ENCODE results near the gene TENM4.
"Not testable (repeated sequence)": the region's sequence is repeated elsewhere in the genome, so short reads cannot be mapped to it uniquely, and the experiment has no call there.

The TENM4 gene

DNA sequence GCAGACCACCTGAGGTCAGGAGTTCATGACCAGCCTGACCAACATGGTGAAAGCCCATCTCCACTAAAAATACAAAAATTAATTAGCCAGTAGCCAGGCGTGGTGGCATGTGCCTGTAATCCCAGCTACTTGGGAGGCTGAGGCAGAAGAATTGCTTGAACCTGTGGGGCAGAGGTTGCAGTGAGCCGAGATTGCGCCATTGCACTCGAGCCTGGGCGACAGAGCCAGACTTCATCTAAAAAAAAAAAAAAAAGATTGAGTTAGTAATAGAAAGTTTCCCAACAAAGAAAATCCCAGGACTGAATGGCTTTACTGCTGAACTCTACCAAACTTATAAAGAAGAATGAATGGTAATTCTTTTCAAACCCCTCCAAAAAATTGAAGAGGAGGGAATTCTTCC, 803.3 kb downstream of the TENM4 start:
- DNase-seq (ENCODE audit: low read depth), result not testable (repeated sequence)

GRCh38 chr11:78635814-78636506, 804.9 kb downstream of the TENM4 start:
- DNase-seq (ENCODE audit: low read depth), result no peak

DNA sequence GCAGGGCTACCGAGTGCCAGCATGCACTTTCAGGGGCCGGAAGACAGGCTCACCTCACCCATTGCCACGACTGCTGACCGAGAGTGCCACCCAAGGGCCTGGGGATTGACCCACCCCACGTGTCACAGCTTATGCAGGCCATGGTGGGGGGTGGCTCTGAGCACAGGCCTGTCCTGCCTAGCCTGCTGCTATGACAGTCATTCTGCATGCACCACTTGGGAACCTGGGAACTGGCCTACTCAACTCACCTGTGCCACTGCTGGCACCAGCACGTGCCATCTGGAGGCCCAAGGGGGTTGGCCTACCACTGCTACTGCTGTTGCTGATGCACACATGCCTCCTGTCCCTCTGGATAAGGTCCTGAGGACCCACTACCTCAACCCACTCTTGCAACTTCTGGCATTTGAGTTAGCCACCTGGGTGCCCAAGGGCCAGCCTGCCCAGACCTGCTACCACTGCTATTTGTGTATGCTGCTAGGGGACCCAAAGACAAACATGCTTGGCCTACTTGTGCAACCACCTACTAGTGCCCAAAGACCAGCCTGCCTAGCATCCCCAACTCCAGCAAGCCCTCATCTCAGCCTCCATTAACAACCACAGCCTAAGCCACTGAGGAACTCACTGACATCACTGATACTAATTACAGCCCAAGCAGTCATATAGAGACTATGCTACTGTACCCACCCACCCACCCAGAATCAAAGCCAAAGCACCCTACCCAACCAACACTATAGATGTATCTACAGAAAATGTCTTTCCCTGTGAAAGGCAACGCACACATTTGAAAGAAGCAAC, 807.1 kb downstream of the TENM4 start:
- DNase-seq (ENCODE audit: low read depth), result no peak

DNA sequence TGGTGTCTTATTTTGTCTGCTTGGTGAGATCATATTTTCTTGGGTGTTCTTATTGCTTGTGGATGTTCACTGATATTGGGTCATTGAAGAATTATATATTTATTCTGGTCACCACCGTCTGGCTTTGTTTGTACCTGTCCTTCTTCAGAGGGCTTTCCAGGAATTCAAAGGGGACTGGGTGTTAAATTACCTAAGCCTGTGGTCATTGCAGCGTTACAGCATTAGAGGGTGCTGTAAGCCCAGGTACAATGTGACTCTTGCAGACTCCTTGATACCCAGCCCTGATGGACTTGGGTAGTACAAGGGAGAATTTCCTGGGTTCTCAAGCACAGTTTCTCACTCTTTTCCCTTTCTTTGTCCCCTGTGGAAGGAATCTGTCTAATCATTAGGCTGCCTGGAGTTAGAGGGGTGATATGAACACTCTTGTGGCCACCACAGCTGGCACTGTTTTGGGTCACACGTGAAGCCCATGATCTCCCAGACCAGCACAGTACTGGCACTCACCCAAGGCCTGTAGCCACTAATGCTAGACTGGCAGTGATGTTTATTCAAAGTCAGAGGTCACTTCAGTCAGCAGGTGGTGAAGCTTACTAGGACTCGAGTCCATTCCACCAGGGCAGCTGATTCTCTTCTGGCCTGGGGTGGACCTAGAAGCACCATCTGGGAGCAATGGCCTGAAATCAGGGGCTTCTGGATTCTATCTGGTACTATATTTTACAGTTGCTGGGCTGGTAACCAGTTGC, 810.1 kb downstream of the TENM4 start:
- no peak for DNase-seq (ENCODE audit: low read depth)

DNA sequence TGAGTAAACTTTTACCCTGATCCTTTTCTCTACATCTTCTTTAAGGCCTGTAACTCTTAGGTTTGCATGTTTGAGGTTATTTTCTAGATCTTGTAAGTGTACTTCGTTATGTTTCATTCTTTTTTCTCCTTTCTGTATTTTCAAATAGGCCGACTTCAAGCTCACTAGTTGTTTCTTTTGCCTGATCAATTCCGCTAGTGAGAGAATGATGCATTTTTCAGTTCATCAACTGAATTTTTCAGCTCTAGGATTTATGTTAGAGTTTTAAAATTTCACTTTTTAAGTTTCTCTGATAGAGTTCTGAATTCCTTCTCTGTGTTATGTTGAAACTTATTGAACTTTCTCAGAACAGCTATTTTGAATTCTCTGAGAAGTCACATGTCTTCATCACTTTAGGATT, 810.7 kb downstream of the TENM4 start:
- DNase-seq (ENCODE audit: low read depth), result no peak

DNA sequence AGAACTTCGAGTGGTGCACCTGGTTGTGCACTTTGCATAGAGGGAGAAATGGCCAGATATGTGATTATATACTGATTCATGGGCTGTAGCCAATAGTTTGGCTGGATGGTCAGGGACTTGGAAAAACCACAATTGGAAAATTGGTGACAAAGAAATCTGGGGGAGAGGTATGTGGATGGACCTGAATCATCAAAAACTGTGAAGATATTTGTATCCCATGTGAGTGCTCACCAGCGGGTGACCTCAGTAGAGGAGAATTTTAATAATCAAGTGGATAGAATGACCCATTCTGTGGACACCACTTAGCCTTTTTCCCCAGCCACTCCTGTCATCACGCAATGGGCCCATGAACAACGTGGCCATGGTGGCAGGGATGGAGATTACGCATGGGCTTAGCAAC, 818.2 kb downstream of the TENM4 start:
- no peak for DNase-seq (ENCODE audit: low read depth)

GRCh38 chr11:78620159-78620558, 820.7 kb downstream of the TENM4 start:
- DNase-seq (ENCODE audit: low read depth), result no peak

GRCh38 chr11:78615724-78616123, 825.1 kb downstream of the TENM4 start:
- DNase-seq (ENCODE audit: low read depth), result no peak

- DNase-seq (ENCODE audit: low read depth), result no peak
Measured at GRCh38 chr11:78613378-78613813, 827.4 kb downstream of the TENM4 start.

DNA sequence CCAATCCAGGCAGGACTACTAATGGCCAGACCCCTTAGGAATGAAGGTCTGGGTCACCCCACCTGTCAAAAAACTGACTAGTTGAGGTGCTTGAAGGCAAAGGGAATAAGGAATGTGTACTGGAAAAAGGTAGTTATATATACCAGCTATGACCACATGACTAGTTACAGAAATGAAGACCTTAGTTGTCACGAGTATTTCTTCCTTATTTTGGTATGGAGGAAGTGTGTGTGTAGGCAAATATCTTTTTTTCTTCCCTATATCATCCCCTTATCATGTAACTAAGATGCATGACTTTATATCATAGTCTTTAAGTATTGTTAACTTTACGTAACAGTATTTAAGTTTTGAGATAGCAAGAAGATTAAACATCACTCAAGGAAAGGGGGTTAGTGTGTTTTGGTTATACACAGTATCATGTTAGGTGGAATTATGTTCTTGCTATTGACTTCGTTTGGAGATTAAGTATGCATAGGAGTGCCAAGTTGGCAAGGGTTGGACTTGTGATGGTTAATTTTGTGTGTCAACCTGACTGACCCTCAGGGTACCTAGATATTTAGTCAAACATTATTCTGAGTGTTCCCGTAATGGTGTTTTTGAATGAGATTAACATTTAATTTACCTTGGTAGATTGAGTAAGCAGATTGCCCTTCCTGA, 828.0 kb downstream of the TENM4 start:
- DNase-seq (ENCODE audit: low read depth), result no peak

DNA sequence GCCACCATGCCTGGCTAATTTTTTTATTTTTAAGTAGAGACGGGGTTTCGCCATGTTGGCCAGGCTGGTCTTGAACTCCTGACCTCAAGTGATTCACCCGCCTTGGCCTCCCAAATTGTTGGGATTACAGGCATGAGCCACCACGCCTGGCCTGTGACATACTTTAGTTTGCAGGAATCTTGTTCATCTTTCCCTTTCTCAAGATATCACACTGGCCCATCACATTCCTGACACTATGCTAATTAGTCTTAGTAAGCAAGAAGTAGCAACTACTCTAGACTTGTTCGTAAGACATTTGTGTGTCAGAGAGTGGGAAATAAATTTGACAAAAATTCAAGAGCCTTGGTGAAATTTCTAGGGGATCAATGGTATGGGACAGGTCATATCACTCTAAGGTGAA, 831.5 kb downstream of the TENM4 start:
- not testable (repeated sequence) for DNase-seq (ENCODE audit: low read depth)

DNA sequence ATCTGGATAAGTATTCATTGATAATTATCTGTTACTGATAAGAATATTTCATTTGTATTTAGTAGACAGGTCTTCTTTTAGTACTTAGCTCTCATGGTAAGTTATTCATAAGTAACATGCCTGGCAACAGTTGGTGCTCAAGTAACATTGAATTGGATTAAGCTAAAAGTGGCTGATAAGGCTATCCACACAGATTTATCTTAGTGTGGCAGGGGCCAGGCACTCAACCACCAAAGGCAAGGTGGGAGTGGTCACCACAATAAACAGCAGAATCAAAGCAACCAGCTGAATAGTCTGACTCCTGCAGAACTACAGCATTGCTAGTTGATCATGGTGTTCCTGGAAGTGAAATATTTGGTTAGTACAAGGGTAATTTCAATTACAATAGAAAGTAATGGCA, 833.1 kb downstream of the TENM4 start:
- no peak for DNase-seq (ENCODE audit: low read depth)

- no peak for DNase-seq (ENCODE audit: low read depth)
Measured at GRCh38 chr11:78606667-78607066, 834.2 kb downstream of the TENM4 start.

DNA sequence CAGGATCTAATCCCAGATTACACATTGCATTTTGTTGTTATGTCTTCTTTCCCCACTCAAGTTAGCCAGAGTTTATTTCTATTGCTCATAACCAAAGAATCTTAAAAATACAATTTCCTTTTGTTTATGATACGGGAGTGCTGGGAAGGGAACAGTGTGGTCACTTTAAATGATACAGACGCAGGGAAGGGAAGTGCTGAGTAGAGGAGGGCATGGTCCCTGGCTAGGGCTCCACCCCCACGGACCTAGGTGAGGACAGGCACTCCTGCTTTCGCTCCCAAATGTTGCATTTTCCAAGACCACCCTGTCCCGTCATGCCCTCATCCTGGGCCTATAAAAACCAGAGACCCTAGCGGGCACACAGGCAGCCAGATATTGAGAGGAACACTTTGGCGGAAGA, 835.5 kb downstream of the TENM4 start:
- no peak for DNase-seq (ENCODE audit: low read depth)

- no peak for DNase-seq (ENCODE audit: low read depth)
Measured at GRCh38 chr11:78603792-78604191, 837.0 kb downstream of the TENM4 start.
